Kidney capillary endothelial cell (primary cell): Measurements from ENCODE around the gene ACAP3.

Experiments used
- DNase-seq: peaks from one replicate; pipeline ENCODE4 v3.0.0-alpha.2; 2018; ENCODE audit warnings: low spot score

Gene ACAP3, protein sequence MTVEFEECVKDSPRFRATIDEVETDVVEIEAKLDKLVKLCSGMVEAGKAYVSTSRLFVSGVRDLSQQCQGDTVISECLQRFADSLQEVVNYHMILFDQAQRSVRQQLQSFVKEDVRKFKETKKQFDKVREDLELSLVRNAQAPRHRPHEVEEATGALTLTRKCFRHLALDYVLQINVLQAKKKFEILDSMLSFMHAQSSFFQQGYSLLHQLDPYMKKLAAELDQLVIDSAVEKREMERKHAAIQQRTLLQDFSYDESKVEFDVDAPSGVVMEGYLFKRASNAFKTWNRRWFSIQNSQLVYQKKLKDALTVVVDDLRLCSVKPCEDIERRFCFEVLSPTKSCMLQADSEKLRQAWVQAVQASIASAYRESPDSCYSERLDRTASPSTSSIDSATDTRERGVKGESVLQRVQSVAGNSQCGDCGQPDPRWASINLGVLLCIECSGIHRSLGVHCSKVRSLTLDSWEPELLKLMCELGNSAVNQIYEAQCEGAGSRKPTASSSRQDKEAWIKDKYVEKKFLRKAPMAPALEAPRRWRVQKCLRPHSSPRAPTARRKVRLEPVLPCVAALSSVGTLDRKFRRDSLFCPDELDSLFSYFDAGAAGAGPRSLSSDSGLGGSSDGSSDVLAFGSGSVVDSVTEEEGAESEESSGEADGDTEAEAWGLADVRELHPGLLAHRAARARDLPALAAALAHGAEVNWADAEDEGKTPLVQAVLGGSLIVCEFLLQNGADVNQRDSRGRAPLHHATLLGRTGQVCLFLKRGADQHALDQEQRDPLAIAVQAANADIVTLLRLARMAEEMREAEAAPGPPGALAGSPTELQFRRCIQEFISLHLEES

DNA sequence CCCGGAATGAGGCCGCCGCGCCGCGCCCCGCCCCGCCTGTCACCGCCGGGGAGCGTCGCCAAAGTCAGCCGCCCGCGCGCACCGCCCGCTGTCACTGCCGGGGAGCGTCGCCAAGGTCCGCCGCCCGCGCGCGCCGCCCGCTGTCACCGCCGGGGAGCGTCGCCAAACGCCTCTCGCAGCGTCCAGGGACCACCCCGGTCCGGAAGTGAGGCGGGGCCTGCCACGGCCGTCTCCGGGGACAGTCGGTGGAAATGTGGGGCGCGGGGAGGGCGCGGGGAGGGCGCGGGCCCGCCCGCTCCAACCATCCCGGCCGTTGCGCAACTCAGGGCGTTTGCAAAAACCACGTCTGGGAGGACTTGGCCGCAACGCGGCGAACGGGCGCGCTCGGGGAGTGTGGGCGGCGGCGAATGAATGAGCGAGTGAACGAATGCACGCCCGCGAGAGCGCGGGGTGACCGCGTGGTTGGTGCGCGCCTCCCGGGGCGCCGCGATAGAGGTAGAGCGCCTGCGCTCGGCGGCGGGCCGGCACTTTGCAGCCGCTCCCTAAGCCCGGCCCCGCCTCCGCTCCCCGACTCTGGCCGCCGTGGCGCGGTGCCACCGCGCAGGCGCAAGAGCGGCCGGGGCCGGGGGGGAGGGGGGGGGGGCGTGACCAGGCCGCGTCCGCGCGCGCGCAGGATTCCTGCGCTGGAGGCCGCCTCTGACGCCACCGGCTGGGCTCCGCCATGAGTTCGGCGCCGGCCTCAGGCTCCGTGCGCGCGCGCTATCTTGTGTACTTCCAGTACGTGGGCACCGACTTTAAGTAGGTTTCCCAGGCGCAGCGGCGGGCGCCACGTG, at the start of gene ACAP3, which contains the start of gene PUSL1:
Gene ACAP3, minus strand, starts transcription at position 8 of the 833 bp plus-strand sequence. CDS start 115 bp downstream, outside the sequence.
Gene PUSL1, plus strand, starts transcription at position 675 of the 833 bp plus-strand sequence. Its CDS starts 47 bp downstream, at position 722.
- peak; percentile 88 for DNase-seq

DNA sequence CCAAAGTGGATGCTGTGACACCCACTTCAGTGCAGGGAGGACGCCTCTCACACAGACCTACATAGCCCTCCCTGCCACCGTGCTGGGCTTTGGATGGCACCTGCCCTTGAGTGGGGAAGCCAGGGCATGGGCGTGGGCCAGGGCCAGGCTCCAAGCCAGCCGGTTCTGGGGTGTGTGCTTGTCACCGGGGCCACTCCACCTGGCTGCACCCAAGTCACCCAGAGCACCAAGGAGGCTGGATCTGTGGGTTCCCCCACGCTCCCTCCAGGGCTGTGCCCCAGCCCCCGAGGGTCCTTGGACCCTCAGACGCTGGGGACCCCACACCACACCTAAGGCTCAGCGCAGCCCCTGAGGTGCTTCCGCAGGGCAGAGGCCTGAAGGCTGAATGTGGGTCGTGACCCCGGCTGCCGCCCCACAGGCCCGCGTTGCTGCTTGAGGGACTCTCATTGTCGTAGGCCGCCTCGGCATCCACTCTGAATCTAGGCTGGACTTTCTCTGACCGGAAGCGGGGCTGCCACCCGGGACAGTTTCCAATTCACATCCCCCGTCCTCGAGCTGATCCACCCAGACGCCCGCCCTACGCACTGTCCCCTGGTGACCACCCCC, 49.2 kb upstream of the ACAP3 start:
- DNase-seq = no peak

DNA sequence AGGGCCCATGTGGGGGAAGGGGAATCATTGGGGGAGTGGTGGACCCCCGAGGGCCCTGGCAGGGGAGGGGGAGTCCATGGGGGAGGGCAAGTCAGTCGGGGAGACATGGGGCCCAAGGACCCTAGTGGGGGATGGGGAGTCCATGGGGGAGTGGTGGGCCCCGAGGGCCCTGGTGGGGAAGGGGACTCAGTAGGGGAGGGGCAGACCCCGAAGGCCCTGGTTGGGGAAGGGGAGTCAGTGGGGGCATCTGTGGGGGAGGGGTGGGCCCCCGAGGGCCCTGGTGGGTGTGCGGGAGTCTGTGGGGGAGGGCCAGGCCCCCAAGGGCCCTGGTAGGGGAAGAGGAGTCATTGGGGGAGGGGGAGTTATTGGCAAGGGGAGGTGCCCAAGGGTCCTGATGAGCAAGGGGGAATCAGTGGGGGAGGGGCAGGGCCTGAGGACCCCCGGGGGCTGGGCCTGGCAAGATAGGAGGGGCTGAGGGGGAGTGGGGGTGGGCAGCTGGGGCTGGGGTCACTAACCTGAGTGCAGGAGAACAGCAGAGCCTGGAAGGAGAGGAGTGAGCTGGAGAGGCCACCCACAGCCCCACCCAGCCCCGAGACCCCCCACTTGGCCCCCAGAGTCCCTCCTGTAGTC, 48.6 kb upstream of the ACAP3 start:
- DNase-seq = no peak

DNA sequence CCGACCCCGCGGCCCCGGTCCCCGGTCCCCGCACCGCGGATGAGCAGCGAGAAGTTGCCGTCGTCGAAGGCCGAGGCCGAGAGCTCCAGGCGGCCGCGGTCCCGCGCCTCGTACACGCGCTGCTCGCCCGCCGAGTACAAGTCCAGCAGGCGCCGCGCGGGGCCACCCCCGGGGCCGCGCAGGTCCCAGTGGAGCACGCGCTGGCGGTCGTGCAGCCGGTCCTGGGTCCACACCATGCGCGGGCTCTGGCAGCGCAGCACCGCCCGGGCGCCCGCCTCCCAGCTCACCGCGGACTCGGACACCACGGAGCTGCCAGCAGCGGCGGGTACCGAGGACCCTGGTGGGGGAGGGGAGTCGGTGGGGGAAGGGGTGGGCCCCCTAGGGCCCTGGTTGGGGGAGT, 47.7 kb upstream of the ACAP3 start:
- DNase-seq = no peak

DNA sequence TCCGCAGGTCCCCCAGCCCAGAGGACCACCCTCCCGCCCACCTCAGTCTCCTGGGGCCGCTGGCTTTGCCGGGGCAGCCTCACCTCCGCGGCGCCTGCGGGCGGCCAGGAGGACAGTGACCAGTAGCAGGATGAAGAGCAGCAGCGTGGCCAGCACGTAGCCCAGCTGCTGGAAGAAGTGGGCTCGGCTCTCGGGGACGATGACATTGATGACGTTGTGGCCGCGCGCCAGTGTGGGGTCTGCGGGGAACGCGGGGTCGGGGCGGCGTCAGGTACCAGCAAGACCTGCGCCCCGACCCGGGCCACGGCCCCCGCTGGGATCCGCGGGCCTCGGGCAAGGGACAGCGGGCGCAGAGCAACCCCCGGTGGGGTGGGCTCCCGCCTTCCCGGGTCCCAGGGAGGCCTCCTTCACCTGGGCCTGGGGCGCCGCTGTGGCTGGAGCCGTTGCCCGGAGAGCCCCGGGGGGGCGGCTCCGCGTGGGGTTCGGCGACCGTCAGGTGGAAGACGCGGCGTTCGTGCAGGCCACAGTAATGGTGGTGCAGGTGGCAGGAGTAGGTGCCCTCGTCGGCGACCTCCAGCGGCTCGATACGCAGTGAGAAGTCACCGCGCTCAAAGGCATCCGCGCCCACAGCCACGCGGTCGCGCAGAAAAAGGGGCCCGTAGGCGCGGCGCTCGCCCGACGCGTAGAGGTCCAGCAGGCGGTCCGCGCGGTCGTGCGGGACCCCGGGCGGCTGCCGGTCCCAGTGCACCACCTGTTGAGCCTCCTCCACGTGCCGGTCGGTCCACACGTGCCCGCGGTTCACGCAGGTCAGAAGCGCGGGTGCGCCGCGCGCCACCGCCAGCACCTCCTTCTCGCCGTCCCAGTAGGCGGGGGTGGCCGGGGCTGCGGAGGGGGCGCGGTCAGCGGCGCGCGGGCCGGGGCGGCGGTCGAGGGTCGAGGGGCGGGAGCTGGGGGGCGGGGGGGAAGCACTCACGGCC, 46.8 kb upstream of the ACAP3 start:
- DNase-seq = no peak

DNA sequence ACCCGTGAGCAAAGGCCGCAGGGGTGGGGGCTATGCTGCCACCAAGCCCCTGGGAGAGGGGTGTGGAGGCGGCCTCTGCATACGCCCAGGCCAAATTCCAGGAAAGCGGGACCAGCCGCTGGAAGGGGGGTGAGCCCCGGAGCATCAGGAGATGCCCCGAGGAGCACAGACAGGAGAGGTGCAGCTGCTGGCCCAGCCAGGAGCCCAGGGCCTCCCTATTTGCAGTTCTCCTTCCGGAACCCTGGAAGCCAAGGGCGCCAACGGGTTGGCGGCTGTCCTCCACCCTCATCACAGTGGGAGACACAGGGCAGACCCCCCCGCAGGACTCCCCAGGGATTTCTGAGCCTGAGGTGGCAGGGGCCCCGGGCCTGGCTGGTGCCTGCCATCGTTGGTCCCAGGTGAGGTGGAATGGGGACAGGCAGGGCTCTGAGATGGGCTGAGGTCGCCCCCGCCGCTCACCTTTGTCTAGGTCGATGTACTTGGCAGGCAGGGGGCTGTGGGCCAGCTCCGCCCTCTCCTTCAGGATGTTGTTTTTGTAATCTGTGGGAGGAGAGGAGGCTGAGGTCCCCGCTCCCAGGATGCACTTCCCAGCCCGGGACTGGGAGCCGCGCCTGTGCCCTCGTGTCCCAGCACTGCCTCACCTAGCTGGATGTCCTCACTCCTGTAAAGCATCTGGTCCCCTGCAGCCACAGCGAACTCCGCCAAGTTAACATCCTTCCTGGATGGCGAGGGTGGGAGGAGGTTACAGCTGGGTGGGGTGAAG, 45.8 kb upstream of the ACAP3 start:
- no peak for DNase-seq

DNA sequence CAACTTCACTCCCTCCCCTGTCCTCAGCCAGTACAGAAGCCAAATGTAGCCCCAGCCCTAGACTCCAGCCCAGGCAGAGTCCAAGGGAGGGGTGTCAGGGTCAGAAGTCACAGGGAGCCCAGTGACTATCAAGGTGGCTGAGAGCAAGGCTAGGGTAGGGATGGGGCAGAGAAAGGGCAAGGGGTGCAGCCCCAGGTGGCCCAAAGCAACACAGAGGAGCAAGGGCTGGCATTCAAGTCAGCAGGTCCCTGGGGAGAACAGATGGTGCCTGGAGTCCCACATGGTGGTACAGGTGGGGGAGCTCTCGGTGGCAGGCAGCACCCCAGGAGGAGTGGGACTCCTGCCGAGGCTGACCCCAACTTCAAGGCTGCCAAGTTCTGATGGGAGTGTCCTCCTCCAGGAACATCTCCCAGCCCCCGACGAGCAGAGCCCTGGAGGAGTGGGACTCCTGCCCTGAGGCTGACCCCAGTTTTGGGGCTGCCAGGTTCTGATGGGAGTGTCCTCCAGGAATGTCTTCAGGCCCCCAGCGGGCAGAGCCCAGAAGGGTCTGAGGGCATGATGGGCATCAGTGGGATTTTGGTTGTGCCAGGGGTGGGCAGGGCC, 45.2 kb upstream of the ACAP3 start:
- no peak for DNase-seq

DNA sequence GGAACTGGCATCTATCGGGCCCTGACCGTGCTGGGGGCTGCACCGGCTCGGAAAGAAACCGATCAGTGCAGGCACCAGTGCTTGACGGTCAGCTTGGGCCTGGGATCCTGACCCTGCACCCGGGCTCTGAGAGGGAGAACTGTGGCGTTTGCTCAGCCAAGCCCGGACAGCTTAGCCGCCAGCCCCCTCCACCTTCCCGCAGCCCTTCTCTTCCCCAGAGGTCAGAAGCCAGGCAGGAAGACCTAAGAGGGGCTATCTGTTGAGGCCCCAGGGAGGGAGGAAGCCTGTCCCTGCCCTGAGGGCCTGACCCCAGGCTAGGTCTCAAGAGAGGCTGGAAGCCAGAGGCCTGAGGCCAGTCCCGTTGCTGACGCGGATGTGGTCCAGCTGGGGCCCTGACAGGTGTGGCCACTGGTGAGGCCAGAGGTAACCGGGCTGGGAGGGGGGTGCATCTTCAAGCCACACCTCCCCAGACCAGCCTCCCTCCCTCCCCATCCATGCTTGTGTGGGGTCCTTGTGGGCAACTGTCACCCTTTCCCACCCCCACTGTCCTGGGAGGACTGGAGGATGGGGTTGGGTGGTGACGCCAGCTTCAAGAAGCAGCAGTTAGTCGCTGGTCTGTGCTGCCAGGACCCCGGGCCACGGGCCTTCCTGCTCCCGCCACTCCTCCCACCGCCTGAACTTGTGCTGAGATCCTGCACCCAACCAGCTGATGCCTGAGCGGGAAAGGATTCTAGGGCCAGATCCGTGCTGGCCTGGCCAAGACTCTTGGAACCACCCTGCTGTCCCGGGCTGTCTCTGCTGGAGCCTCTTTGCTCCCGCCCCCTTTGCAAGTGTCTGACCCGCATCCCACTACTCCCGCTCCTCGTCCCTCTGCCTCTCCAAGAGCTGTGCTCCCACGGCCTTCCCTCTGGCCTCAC, 44.0 kb upstream of the ACAP3 start:
- no peak for DNase-seq

DNA sequence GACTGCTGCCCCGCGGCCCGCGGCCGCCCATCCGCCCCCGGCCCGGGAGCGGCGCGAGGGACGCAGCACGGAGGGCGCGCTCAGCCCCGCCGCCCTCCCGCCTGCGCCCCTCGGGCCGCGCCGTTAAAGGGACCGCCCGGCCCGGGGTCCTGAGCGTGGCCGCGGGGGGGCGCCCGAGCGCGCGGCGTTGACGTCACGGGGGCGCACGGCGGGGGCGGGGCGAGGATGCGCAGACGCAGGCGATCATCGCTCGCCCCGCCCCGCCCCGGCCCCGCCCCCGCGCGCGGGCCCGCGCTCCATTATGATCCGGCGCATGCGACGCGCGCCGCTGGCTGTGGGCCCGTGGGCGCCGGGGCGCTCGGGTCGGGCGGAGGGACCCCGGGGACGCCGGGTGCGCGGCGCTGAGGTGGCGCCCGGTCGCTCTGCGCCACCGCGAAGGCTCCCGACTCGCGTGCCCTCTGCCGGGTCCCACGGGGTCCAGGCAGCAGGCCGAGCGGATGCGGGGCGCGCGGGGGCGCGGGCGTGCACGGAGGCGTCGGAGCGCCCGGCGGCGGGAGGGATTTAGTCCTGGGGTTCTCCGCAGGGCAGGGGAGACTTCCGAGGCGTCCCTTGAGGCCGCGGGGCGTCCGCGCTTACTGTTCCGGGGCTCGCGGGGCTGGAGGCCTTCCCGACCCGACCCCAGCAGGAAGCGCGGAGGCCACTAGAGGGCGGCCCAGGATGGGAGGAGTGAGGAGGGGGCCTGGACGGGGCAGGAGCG, 41.7 kb upstream of the ACAP3 start, which contains the start of gene DVL1:
Gene DVL1, minus strand, starts transcription at position 163 of the 757 bp plus-strand sequence. CDS start 353 bp downstream, outside the sequence.
- DNase-seq = peak; percentile 50

DNA sequence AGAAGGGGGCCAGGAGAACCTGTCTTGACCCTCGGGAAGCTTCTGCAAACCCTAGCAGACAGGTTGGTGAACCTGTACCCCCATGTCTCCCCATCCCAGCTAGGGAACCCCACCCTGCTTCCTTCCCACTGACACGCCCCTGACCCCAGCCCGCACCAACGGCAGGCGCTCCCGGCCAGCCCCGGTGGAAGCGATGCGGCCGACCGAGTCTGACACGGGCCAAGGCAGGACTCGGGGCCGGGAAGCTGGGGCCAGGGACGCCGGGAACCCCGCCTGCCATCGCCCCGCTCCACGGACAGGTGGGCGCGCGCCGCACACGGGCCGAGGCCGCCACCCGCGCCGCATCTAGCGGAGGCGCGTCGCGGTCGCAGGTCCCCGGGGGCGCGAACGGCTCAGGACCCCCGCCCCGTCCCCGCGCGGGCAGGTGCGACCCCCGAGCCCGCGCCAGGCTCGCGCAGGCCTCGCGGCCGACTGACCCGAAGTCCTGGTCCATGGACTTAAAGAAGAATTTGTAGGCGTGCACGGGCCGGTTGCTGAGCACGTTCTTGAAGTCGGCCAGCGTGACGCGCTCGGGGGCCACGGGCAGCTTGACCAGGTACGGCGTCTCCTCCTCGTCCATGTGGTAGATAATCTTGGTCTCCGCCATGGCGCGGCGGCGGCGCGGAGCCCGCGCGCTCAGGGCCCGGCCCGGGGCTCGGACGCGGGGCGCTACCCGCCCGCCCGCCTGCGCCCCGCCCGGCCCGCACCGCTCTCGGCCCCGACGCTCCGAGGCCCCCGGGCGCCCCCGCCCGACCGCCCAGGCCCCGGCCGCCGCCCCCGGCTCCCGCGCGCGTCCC, 40.9 kb upstream of the ACAP3 start:
- no peak for DNase-seq

DNA sequence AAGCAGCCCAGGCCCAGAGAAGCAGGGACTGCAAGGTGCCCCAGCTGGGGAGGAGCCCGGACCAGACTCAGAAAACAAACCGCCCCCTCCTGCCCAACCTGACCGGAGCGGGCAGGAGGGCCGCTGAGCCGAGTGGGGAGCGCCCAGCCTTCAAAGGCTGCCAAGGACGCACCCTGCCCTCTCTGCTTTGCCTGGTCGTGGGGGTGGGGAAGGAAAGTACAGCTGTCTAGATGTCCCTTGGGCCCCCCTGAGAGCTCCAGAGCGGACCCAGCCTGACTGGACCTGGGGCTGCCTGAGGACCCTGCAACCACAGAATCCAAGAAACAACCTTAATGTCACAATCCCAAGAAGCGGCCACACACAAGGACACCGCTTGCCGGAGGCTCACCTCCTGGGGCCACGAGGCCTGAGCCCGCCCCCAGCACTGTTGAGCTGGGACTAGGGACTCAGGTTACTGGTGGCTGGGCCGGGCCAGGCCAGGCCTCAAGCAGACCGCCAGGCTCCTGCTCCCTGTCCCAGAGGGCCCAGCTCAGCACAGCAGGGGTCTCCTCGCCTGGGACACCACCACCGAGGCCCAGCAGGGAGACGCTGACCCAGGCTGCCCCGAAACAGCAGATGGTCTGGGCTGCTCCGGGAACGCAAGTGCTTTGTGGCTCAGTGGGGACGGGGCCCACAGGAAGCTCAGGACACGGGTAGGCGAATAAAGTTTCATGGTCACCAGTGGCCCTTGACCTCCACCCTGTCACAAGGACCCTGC, 40.1 kb upstream of the ACAP3 start:
- DNase-seq = no peak

DNA sequence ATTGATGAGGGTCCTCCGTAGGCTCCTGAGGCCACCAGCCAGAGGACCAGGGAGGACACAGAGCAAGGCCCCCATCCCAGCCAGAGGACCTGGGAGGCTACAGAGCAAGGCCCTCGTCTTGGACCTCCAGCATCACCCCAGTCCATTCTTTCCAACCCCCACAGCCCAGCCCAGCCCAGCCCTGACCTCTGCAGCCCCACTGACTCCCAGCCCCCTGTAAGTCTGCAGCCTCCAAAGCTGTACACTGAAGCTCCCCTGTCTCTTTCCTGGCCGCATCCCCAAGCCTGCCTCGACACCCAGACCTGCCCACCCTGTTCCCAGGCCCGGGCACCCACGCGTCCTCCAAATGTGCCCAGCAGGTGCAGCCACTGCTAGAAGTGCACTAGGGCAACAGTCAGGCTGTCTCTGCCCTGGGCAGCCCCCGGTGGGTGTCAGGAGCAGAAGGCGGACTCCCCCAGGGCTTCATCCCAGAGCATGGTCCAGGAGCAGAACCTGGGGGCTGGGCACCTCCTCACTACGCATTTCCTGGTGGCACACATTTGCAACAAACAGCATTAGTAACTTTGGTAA, 39.4 kb upstream of the ACAP3 start:
- DNase-seq = no peak

DNA sequence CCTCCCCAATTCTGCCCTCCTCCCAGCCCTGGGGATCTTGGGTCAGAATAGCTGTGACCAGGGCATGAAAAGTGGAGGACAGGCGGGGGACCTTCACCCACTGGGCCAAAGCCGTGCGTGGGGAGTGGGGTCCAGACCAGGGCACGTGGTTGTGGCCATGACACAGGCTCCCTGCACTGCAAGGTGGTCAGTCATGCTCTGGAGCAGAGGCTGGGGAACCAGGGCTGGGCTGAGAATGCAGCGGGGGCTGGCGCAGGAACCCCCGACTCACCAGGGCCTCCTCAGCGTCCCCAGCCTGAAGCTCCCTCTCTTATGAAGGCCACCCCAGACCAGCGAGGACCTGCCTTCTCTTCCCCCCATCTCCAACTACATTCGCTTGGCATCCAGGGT, 38.8 kb upstream of the ACAP3 start:
- no peak for DNase-seq

DNA sequence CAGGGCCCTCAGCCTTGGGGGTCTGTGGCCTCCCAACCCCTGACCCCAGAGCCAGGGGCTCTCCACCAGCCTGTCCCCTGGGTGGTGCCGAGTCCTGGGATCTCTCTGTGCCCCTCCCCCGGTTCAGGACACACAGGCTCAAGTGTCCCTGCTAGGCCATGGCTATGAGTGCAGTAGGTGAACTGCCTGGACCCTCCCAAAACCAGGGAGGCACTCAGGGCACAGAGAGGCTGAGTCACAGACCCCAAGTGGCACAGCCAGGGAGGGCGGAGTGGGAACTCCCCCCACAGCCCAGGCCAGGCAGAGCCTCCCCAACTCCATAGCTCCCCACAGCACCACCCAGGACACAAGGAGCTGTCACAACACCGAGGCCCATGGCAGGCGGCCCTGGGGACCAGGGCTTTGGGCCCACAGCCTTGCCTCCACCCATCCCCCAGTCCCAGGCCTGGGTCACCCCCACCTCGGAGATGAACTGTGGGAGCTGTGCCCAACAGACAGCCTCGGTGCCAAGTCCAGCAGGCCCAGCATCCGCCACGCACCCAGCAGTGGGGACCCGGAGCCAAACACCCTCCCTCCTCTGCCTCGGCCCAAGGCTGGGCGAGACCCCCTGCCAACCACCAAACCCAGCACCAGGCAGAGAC, 38.2 kb upstream of the ACAP3 start:
- no peak for DNase-seq
